K562 (cell line): ENCODE results near the gene SRCAP. TPM values are rescaled to one million over a fixed set of nuclear protein-coding genes. Genes with fewer than 3 reads are reported as not detected.

Source experiments
- ATAC-seq: fragments of 200-7000 bp; cut with Tn5 transposase; 3 replicates; pipeline ENCODE4 v1.9.1; 2020; ENCODE audit warnings: moderate library complexity
- BruUV-seq: library from RNA; stranded (reverse); fragments of 400-500 nt; replicated peaks from 2 replicates; lab custom pipeline; 2021; lab: Mats Ljungman, UMichigan
- CTCF ChIA-PET: fragments of 300-600 bp; formaldehyde crosslinking; extraction: SDS; loops from one replicate; lab custom pipeline; 2021; ENCODE audit warnings: low intra/inter-chr PET ratio; lab: Yijun Ruan, JAX
- POLR2A ChIA-PET: fragments of 300-600, 350-650 bp; sonication (Branson Sonifier 250); formaldehyde crosslinking; extraction: SDS; loops from one replicate; lab custom pipeline; 2021; ENCODE audit warnings: antibody characterized with exemption, inconsistent platforms; lab: Yijun Ruan, JAX
- DNase-seq, 4 experiments: peaks; one replicate each; pipeline versions ENCODE4 v3.0.0 to v3.0.0-alpha.2; 2011 to 2018; ENCODE audit warnings: low spot score in 3 of 4, mixed read lengths in 3 of 4; ENCODE audit errors: extremely low read depth in 1 of 4
- FAIRE-seq: peaks from 2 replicates; lab custom pipeline; 2011; peaks lifted over from hg19 to GRCh38; lab: Jason Lieb, UNC
- H2AFZ ChIP-seq: 2 replicates; pipeline ENCODE4 v1.6.0; 2011; ENCODE audit warnings: low read depth, low read length, control low read depth, inconsistent platforms
- H3K27ac ChIP-seq: fragments of 200-600 bp; 3 replicates; pipeline ENCODE4 v1.8.0; 2011; ENCODE audit warnings: low read depth, mild to moderate bottlenecking, control low read depth, inconsistent platforms, low read length, moderate library complexity, mixed read lengths; ENCODE audit errors: extremely low read depth
- H3K27me3 ChIP-seq, 2 experiments: fragments of 300-600 bp in 1 of 2; 2 replicates in 1 of 2; 3 replicates in 1 of 2; pipeline versions ENCODE4 v1.6.0 to v1.8.0; 2011; ENCODE audit warnings: inconsistent platforms in 2 of 2, low read length in 2 of 2, mild to moderate bottlenecking in 1 of 2, mixed read lengths in 1 of 2, moderate library complexity in 1 of 2; ENCODE audit not compliant: control insufficient read depth in 2 of 2, insufficient read depth in 2 of 2
- H3K36me3 ChIP-seq: fragments of 300-600 bp; 3 replicates; pipeline ENCODE4 v1.8.0; 2011; ENCODE audit warnings: mild to moderate bottlenecking, low read length, inconsistent platforms; ENCODE audit not compliant: control insufficient read depth, insufficient read depth
- H3K4me1 ChIP-seq, 2 experiments: fragments of 200-600 bp in 1 of 2; replicated peaks in 1 of 2; 2 replicates in 1 of 2; 3 replicates in 1 of 2; pipeline versions ENCODE4 v1.5.1 to v1.8.0; 2011; ENCODE audit warnings: inconsistent platforms in 2 of 2, low read length in 2 of 2, mild to moderate bottlenecking in 1 of 2, mixed read lengths in 1 of 2, moderate library complexity in 1 of 2; ENCODE audit not compliant: control insufficient read depth in 2 of 2, insufficient read depth in 2 of 2
- H3K4me2 ChIP-seq: 2 replicates; pipeline ENCODE4 v1.6.1; 2011; ENCODE audit warnings: low read length, control low read depth, inconsistent platforms, mixed read lengths; ENCODE audit not compliant: insufficient read depth
- H3K4me3 ChIP-seq: fragments of 200-600 bp; sonication (generic), shearing (Covaris generic); 2 replicates; pipeline ENCODE4 v1.5.1; 2016; ENCODE audit warnings: control low read depth, inconsistent platforms
- H3K79me2 ChIP-seq: fragments of 200-600 bp; 3 replicates; pipeline ENCODE4 v1.8.0; 2011; ENCODE audit warnings: low read length, inconsistent platforms; ENCODE audit not compliant: control insufficient read depth, insufficient read depth
- H3K9ac ChIP-seq, 2 experiments: 2 replicates each; pipeline versions ENCODE4 v1.6.0 to v1.6.1; 2011; ENCODE audit warnings: low read depth in 2 of 2, low read length in 2 of 2, control low read depth in 1 of 2, inconsistent platforms in 1 of 2, mild to moderate bottlenecking in 1 of 2, mixed read lengths in 1 of 2; ENCODE audit not compliant: insufficient read depth in 1 of 2
- H3K9me1 ChIP-seq: one replicate; pipeline ENCODE4 v1.6.0; 2011; ENCODE audit warnings: inconsistent platforms, mild to moderate bottlenecking, low read length, moderate library complexity; ENCODE audit not compliant: control insufficient read depth, insufficient read depth
- H3K9me3 ChIP-seq: replicated peaks from 2 replicates; pipeline ENCODE4 v1.5.1; 2011; ENCODE audit warnings: low read depth, low read length, inconsistent platforms; ENCODE audit not compliant: control insufficient read depth, insufficient read depth
- H4K20me1 ChIP-seq: replicated peaks from 2 replicates; pipeline ENCODE4 v1.6.1; 2011; ENCODE audit warnings: low read length, inconsistent platforms, mixed read lengths; ENCODE audit not compliant: control insufficient read depth, insufficient read depth
- DACH1 ChIP-seq: fragments of 450-650 bp; IDR thresholded peaks from 2 replicates; pipeline ENCODE4 v1.6.1; 2018; ENCODE audit not compliant: partially characterized antibody
- GATAD2B ChIP-seq: fragments of 450-650 bp; IDR thresholded peaks from 2 replicates; pipeline ENCODE4 v1.6.1; 2017; ENCODE audit warnings: mild to moderate bottlenecking, borderline replicate concordance
- HNRNPL ChIP-seq: fragments of 200-400 bp; formaldehyde crosslinking; IDR thresholded peaks from 2 replicates; pipeline ENCODE4 v1.6.1; 2017; ENCODE audit warnings: low read depth, mild to moderate bottlenecking, low read length
- ZBTB33 ChIP-seq: sonication (generic); formaldehyde crosslinking; IDR thresholded peaks from 2 replicates; pipeline ENCODE4 v1.8.1; 2023; ENCODE audit warnings: mild to moderate bottlenecking, missing genetic modification reagents
- WGBS: fragments of 100-300 bp; shearing (Covaris generic); methylation state at CpG from one replicate; pipeline ENCODE4 v1.1.6; 2016; ENCODE audit warnings: low coverage, mixed read lengths; ENCODE audit not compliant: insufficient coverage; ENCODE audit errors: missing lambda C conversion rate; 5-methylcytosine and 5-hydroxymethylcytosine counted together
- in situ Hi-C: fragments of 300-500 bp; cut with MboI; formaldehyde crosslinking; loops from 4 replicates; pipeline ENCODE4 v1.15.0; 2018; ENCODE audit warnings: inconsistent platforms, mixed read lengths
- intact Hi-C: fragments of 100-400 bp; cut with micrococcal nuclease; formaldehyde crosslinking; loops from 2 replicates; pipeline ENCODE4 v1.14.2; 2022
- polyA plus RNA-seq, 8 experiments: library from polyadenylated mRNA; depleted of rRNA in 4 of 8; stranded (reverse) in 5 of 8; unstranded in 3 of 8; fragments of >200 nt; fragmentation: Nextera tagmentation in 2 of 8; fragmentation: Illumina TruSeq in 1 of 8; extraction: Ambion mirVana in 2 of 8; extraction: Trizol in 1 of 8; gene quantifications; 2 replicates each; pipeline versions ENCODE4 v1.2.1 to v1.2.3, GENCODE V29; 2011 to 2014; ENCODE audit warnings: inconsistent platforms in 1 of 8, missing spikeins in 1 of 8
- total RNA-seq, 7 experiments: library from RNA; depleted of rRNA in 6 of 7; stranded (reverse); fragments of >200 nt in 6 of 7; fragmentation: Illumina TruSeq in 2 of 7; extraction: Trizol in 2 of 7; gene quantifications; 2 replicates each; pipeline versions ENCODE4 v1.2.1 to v1.2.3, GENCODE V29; 2011 to 2021; ENCODE audit warnings: low replicate concordance in 1 of 7

Gene SRCAP
- total and polyA plus RNA-seq, 9 of the 15 experiments (the other 6 are each of a cell fraction or from before 2014, with no cell fraction given), result 0.21 to 62.6 (median 5.8) TPM

- no peak overlapping the region for H3K4me2 ChIP-seq
- ChIA-PET CTCF (no interaction called here), POLR2A (no interaction called here)
- intact Hi-C loops (loop anchor here (5.0 to 10.0 kb wide), 4 partner anchors 158 to 592 kb away; partner anchors contain the start of genes ALDOA, FBXL19, TBX6 and YPEL3), in situ Hi-C loops (no loop called here)
- no peak overlapping the region for H3K4me3 ChIP-seq
- 95% methylated on average over 8 of the region's 8 CpGs for WGBS
- H3K27ac ChIP-seq, result no peak overlapping the region
- no peak overlapping the region for H2AFZ ChIP-seq
- DNase-seq, result no peak
- H4K20me1 ChIP-seq, result no peaks in the 10 kb centered on the region
- H3K9ac ChIP-seq, result no peak overlapping the region
- no peak for ATAC-seq
- peaks cover 27 to 60% of the 10 kb centered on the region in 2 experiments; a peak in 4 of 5 replicates for H3K4me1 ChIP-seq
- H3K9me1 ChIP-seq, result peaks cover 4% of the 10 kb centered on the region
- BruUV-seq, result no TSS peak
- H3K36me3 ChIP-seq, result peaks cover 62% of the 10 kb centered on the region
- H3K79me2 ChIP-seq, result peaks cover 36% of the 10 kb centered on the region
- FAIRE-seq, result no peak
- no peaks in the 10 kb centered on the region for H3K9me3 ChIP-seq
- no peaks in the 10 kb centered on the region for H3K27me3 ChIP-seq
- TF ChIP-seq HNRNPL (no peak), ZBTB33 (CRISPR knock-in tag) (peak; percentile 78), GATAD2B (peak; percentile 56; the same call in 1 of the 2 replicates), DACH1 (peak; percentile 95)
- TF ChIP-seq, all 486 proteins: peak for 3
Measured at GRCh38 chr16:30656388-30656787, 42.6 kb upstream of the SRCAP start.
